Right renal pelvis (tissue), 4 donors: ENCODE data around the gene IL6. TPM values are rescaled to one million over a fixed set of nuclear protein-coding genes. Genes with fewer than 3 reads are reported as not detected.
"Not testable (repeated sequence)": the region's sequence is repeated elsewhere in the genome, so short reads cannot be mapped to it uniquely, and the experiment has no call there.

Source experiments
- DNase-seq, 4 donors: peaks; one replicate each; pipeline ENCODE4 v3.0.0-alpha.2; 2013; ENCODE audit warnings: low read depth in 4 of 4, low spot score in 3 of 4, missing footprints in 1 of 4
- polyA plus RNA-seq, 4 donors: library from polyadenylated mRNA; unstranded; fragments of 120-200 nt; gene quantifications; one replicate each; pipeline ENCODE4 v1.2.1, GENCODE V29; 2013; ENCODE audit not compliant: insufficient read length in 4 of 4

IL6 gene
- polyA plus RNA-seq, 4 donors, result not detected

DNA sequence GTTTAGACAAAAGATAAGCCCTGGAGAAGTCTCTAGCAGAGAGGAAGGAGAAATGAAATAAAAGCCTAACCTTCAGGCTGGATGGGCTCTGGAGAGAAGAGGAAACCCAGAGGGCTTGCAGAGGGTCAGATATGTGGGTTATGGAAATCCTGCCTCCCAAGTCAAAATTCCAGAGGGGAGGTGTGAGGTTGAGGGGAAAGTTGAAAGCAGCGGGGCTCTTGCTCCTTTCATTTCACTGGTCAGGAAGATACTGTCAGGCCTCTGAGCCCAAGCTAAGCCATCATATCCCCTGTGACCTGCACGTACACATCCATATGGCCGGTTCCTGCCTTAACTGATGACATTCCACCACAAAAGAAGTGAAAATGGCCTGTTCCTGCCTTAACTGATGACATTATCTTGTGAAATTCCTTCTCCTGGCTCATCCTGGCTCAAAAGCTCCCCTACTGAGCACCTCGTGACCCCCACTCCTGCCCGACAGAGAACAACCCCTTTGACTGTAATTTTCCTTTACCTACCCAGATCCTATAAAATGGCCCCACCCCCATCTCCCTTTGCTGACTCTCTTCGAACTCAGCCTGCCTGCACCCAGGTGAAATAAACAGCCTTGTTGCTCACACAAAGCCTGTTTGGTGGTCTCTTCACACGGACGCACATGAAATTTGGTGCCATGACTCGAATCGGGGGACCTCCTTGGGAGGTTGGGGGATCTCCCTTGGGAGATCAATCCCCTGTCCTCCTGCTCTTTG is 23.7 kb upstream of the IL6 start:
- DNase-seq, result not testable (repeated sequence)

DNA sequence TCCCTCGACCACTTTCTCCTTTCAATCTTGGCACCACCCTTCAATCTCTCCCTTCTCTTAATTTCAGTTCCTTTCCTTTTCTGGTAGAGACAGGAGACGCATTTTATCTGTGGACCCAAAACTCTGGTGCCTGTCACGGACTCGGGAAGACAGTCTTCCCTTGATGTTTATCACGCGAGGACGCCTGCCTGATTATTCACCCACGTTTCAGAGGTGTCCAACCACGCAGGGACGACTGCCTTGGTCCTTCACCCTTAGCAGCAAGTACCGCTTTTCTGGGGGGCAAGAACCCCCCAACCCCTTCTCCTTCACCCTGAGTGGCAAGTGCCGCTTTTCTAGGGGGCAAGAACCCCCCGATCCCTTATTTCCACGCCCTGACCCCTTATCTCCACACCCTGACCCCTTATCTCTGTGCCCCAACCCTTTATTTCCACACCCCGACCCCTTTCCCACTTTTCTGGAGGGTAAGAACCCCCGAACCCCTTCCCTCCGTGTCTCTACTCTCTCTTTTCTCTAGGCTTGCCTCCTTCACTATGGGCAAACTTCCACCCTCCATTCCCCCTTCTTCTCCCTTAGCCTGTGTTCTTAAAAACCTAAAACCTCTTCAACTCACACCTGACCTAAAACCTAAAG is 22.9 kb upstream of the IL6 start:
- not testable (repeated sequence) for DNase-seq

DNA sequence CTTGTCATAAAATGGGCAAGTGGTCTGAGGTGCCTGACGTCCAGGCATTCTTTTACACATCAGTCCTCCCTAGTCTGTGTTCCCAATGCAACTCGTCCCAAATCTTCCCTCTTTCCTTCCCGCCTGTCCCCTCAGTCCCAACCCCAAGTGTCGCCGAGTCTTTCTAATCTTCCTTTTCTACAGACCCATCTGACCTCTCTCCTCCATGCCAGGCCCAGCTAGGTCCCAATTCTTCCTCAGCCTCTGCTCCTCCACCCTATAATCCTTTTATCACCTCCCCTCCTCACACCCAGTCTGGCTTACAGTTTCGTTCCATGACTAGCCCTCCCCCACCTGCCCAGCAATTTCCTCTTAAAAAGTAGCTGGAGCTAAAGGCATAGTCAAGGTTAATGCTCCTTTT is 22.3 kb upstream of the IL6 start:
- not testable (repeated sequence) for DNase-seq

DNA sequence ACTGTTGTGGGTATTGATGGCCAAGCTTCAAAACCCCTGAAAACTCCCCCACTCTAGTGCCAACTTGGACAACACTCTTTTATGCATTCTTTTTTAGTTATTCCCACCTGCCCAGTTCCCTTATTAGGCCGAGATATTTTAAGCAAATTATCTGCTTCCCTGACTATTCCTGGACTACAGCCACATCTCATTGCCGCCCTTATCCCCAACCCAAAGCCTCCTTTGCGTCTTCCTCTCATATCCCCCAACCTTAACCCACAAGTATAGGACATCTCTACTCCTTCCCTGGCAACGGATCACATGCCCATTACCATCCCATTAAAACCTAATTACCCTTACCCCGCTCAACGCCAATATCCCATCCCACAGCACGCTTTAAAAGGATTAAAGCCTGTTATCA is 21.1 kb upstream of the IL6 start:
- DNase-seq, result not testable (repeated sequence)

DNA sequence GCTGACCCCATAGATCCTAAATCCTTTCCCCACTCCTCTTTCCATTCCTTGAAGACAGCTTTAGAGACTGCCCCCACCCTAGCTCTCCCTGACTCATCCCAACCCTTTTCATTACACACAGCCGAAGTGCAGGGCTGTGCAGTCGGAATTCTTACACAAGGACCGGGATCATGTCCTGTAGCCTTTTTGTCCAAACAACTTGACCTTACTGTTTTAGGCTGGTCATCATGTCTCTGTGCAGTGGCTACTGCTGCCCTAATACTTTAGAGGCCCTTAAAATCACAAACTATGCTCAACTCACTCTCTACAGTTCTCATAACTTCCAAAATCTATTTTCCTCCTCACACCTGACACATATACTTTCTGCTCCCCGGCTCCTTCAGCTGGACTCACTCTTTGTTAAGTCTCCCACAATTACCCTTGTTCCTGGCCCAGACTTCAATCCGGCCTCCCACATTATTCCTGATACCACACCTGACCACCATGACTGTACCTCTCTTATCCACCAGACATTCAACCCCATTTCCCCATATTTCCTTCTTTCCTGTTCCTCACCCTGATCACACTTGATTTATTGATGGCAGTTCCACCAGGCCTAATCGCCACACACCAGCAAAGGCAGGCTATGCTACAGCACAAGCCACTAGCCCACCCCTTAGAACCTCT is 19.8 kb upstream of the IL6 start:
- DNase-seq, result not testable (repeated sequence)

DNA sequence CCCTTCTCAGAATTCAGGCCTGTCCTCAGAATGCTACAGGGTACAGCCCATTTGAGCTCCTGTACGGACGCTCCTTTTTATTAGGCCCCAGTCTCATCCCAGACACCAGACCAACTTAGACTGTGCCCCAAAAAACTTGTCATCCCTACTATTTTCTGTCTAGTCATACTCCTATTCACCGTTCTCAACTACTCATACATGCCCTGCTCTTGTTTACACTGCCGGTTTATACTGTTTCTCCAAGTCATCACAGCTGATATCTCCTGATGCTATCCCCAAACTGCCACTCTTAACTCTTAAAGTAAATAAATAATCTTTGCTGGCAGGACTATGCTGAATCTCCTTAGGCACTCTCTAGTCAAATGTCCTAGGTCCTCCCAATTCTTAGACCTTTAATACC is 18.8 kb upstream of the IL6 start:
- DNase-seq, result not testable (repeated sequence)

DNA sequence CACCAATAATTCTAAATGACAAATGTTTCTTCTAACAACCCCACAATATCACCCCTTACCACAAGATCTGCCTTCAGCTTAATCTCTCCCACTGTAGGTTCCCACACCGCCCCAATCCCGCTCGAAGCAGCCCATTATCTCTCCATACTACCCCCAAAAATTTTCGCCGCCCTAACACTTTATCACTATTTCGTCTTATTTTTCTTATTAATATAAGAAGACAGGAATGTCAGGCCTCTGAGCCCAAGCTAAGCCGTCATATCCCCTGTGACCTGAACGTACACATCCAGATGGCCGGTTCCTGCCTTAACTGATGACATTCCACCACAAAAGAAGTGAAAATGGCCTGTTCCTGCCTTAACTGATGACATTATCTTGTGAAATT is 18.3 kb upstream of the IL6 start:
- not testable (repeated sequence) for DNase-seq

DNA sequence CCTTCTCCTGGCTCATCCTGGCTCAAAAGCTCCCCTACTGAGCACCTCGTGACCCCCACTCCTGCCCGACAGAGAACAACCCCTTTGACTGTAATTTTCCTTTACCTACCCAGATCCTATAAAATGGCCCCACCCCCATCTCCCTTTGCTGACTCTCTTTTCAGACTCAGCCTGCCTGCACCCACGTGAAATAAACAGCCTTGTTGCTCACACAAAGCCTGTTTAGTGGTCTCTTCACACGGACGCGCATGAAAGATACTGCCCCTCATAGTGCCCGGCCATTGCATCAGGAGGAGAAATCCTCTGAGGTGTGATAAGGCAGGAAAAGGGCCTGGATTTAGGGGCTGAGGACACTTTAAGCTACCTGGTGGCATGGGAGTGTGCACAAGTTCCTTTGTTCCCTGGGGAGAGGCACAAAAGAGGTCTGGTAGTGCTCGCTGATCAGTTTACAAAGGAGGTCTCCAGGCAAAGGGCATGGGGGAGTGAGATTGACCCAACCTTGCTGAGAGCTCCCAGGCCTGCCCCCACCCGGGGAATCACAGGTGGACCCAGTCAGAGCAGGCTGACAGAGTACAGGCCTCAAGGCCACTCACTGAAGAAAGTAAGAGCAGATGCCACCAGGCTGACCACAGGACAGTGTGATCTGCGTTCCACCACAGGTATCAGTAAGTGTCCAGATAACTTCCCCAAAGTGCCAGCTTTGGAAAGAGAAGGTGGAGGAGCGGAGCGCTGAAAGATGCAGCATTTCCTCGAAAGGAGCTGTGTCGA is 17.8 kb upstream of the IL6 start:
- DNase-seq, result not testable (repeated sequence)

DNA sequence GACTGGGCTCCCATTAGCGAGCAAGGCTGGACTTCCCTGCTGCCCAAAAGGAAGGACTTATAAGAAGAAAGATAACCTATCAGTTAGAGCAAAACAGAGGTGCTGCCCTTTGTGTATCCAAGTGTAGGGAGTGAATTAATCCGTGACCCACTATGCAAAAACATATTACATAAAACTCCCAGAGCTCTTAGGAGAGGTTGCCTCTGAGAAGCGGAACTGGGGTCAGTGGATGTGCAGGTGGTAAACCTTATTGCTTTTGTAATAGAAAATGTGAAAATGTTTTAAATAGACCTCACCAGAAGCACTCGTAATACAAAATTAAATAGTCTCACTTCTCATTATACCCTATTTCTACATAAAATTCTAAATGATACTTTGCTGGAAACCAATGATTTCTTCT is 17.1 kb upstream of the IL6 start:
- DNase-seq, result no peak

DNA sequence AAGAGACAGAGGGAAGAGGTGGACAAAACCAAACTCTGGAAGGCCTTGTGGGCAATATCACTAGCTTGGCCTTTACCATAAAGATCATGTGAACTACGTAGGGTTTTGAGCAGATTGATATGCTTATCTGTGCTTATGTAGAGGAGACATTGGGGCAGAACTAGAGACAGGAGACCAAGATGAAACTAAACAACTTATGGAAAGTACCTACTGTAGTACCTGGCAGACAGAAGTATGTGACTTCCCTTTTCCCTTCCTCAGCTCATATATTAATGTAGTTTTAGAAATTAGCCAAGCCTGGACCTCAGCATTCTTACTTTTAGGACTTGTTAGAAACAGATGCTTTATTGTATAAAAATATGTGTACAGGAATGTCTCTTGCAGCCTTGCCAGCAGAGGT is 14.0 kb upstream of the IL6 start:
- DNase-seq, result no peak

DNA sequence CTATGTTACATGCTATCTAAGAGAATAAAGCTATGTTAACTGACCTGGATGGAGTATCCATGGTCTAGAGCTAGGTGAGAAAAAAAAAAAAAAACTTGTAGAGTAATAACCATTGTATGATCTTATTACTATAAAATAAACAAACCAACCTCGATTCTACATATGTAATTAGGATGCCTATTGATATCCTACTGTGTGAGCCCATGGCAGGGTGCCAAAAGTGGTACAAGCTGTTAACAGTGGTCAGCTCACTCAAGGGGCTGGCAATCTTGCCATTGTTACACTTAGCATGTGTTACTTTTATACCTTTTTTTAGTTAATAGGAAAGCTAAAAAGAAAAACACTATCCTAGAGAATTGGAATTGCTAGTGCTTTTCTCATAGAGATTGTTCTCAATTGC is 13.5 kb upstream of the IL6 start:
- DNase-seq, result no peak

DNA sequence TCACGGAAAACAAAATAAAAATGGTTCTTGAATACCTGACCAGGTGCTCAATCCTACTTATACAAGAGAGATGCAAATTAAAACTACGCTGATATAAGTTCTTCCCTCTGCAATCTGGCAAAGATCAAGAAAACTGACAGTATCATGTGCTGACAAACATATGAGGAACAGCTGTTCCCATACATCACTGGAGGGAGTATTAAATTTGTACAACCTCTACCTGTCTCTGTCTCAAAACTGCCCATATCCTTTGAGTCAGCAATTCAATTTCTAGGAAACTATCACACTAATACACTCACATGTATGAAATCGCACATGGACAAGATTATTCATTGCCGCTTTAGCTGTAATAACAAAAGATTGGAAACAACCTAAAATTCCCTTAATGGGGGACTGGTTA is 11.0 kb upstream of the IL6 start:
- no peak for DNase-seq

DNA sequence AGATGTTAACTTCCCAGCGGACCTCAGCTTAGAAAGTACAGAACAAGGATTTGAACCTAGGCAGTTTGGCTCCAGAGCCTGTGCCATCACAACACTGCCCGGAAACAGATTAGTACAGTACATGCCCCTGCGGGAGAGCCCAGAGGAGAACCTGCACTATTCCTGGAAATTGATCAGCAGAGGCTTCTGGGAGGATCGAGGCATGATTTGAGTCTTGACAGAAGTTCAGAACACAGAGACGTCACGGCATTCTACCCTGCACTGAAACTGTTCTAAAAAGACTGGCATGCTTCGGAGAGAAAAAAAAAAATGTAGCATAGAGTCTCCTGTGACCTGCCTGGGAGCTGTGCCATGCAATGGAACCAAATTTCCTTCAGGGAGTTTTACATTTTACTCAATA is 9.2 kb upstream of the IL6 start:
- no peak for DNase-seq

DNA sequence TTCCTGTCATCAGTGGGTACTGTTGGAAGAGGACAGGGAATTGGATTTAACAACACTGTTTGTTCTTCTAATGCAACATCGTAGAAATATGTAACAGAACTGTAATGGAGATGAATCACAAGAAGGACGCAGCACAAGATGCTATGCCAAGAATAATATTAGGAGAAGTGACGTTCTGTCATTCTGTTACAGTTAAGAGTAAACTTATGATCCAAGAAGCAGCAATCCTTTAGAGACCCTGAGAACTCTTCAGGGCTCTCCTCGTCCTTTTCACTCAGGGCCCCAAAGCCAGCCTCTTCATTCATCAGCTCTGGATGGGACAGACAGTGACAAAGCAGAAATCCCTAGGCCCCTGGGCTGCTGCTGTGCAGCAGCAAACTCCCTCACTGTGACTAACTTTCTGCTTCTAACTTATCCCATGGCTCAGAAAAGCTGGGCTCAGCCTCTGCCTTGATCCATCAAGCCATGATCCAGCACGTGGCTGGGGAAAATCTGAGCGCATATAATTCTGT is 8.7 kb upstream of the IL6 start:
- no peak for DNase-seq

DNA sequence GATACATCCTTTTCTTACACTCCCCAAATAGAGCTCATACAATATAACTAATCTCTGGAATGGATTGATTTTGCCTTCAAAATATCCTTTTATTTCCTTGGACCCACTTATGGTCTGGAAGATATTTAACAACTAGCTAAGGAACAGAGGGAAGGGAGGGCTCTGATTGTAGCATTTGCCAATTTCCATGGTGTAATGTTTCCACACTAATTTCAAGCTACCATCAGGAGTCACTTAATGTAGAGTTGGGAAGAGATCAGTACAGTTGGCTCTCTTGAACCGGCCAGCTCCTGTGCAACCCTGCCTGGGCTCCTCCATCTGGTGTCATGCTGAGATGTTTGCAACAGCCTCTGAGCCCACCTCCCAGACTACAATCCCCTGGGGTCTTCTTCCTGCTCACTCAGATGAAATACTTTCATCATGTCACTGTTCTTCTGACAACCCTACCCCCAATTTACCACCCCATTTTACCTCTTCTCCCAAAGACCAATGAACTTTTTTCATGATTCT is 8.0 kb upstream of the IL6 start:
- no peak for DNase-seq

DNA sequence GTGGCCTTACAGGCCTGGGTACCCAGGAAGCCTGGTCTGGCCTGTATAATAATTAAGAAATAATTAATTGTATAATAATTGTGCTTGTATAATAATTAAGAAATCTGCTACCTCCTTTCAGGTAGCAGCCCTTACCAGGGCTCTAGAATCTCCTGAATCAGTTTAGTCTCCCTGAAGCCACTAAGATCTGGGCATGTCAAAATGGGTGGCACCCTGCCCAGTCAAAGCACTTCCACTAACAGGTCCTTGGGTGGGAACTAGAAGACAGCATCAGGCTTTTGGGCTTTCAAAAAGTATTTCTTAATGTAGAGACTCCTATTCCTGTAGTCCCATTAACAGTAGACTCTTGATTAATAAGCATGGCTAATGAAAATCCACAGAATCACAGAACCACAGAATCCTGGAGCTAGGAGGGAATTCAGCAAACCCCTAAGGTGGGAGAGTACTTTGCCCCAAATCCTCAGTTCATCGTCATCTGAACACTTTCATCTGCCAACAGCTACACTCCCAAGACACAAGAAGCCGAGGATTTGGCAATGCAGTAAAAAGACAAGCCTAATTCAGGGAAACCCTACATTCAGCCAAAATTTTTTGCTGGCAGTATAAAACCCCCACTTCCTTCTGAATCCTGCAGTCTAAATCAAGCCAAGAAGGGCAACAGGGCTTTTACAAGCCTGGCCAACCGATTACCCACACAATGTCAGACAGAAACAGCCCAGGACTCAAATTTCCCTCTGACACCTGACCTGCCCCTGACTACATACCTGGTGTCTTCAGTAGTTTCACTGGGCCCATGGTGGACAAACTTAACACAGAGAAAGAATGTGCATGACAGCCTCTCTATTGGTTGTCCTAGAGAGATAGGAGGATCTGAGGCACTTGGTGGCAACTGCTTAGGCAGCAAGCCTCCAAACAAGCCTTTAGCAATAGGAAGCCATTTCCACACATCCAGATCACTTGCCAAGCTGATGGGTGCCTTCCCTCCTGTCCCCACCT is 5.9 kb upstream of the IL6 start:
- DNase-seq, result no peak

DNA sequence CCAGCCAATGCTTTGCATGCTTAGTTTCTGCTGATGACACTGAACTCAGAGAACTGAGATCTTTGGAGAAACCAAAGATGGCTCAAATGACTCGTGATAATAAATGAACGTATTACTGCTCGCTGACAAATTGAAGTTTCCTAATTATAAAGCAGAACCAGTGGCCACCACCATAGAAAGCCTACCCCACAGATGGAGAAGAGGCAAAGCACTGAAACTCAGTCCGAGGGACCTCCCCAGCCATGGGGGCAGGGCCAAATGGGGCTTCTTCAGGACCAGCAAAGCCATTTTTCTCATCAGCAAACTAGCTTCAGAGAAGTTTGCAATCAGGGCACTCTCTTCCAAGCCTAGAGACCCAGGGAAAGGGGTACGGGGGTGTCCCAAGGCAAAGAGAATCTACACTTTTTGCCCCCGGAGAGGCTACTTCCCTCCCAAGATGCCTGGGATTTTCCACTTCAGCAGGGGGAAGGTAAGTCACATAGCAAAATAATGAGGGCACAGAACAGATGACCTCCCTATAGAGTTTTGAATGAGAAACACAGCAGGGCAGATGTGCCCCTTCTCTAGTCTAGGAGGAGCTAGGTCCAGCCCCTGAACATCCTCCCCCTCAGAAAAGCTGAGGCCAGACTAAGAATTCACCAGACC is 4.3 kb upstream of the IL6 start:
- DNase-seq, result no peak

DNA sequence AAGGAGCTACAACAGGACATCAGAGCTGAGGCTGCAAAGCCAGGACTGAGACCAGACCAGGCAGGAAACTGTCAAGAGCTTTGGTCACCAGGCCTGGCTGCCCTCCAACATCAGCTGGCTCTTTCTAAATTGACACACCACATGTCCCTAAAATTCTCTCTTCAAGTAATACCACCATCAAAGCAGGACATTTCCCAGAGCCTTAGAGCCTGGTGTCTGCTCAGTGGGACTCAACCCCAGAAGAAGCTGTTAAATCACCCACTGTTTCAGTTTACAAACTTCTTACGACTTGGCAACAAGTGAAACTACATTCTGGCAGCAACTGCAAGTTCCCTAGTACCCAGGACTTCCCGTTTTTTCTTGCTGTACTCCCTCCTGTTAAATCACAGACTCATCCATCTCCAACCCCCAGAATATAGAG is 3.8 kb upstream of the IL6 start:
- no peak for DNase-seq

DNA sequence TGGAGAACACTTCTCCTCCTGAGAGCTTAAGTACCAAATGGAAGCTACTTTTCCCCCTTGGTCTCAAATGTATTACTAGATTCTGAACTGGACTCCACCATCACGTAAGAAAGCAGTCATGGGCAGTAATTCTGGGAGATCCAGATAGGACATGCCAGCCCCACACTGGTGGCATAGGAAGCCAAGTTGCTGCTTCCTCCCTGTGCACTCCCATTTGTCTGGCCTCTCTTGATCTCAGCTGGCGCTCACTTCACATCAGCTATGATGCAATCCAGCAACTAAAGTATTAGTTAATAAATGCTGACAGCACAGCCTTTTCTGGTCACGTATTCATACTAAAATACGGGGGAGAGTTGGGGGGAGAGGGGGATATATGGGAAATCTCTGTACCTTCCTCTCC is 3.4 kb upstream of the IL6 start:
- no peak for DNase-seq
